ENCODE data around the gene KLF3. TPM values are rescaled to one million over a fixed set of nuclear protein-coding genes. Genes with fewer than 3 reads are reported as not detected.

KLF3 gene
- total RNA-seq, 1 donor from 2014 or later = 15.9 TPM

- ATAC-seq (ENCODE audit: low read depth) (no peak), DNase-seq (no peak)
- ChIA-PET CTCF (interaction anchor here (4.2 to 7.2 kb wide), 2 partner anchors 350 to 490 kb away, joined by 15 to 56 read pairs; no protein-coding TSS in a partner anchor), POLR2A (interaction anchor here (0.5 to 0.6 kb wide), 2 partner anchors 16 to 60 kb away, joined by 3 read pairs; no protein-coding TSS in a partner anchor)
- H3K27me3 Mint-ChIP-seq = no peaks in the 10 kb centered on the region
- no peak overlapping the region for H3K4me3 Mint-ChIP-seq
- H3K36me3 Mint-ChIP-seq (ENCODE audit: low read depth) = no peaks in the 10 kb centered on the region
- intact Hi-C loops (cut with micrococcal nuclease) = loop anchor here (5.0 to 10.0 kb wide), 4 partner anchors 786 to 1528 kb away; partner anchors contain the start of genes LIAS, PGM2, RHOH and RPL9
- peak overlapping the region; percentile 81 for H3K27ac Mint-ChIP-seq
- no peaks in the 10 kb centered on the region for H3K9me3 Mint-ChIP-seq
- peaks cover 88% of the 10 kb centered on the region for H3K4me1 Mint-ChIP-seq
- TF ChIP-seq CTCF (IDR thresholded peaks at IDR 0.05) = no peak
These were observed 5.2 kb downstream of the KLF3 start for GRCh38 chr4:38669208-38669607.

GRCh38 chr4:38670109-38670901 is 6.3 kb downstream of the KLF3 start:
- TF ChIP-seq CTCF (IDR thresholded peaks at IDR 0.05) = no peak
- DNase-seq (no peak), ATAC-seq (ENCODE audit: low read depth) (no peak)
- CTCF ChIA-PET = interaction anchor here (0.8 to 7.2 kb wide), 4 partner anchors 166 to 491 kb away, joined by 3 to 56 read pairs (median 13); no protein-coding TSS in a partner anchor
- H3K27ac Mint-ChIP-seq = peak overlapping the region; percentile 81
- no peaks in the 10 kb centered on the region for H3K36me3 Mint-ChIP-seq (ENCODE audit: low read depth)
- intact Hi-C loops (cut with micrococcal nuclease) = loop anchor here (5.0 kb wide), 1 partner anchor 467 kb away; no protein-coding TSS in a partner anchor
- H3K9me3 Mint-ChIP-seq = no peaks in the 10 kb centered on the region
- H3K4me3 Mint-ChIP-seq = peak overlapping the region; percentile 24
- H3K27me3 Mint-ChIP-seq = no peaks in the 10 kb centered on the region
- peaks cover 95% of the 10 kb centered on the region for H3K4me1 Mint-ChIP-seq
- POLR2A ChIA-PET = no interaction called here

- ChIA-PET CTCF (interaction anchor here (0.7 to 7.2 kb wide), 5 partner anchors 167 to 492 kb away, joined by 3 to 56 read pairs (median 5); no protein-coding TSS in a partner anchor), POLR2A (interaction anchor here (0.6 to 1.1 kb wide), 2 partner anchors 17 to 163 kb away, joined by 3 read pairs; no protein-coding TSS in a partner anchor)
- no peak for TF ChIP-seq CTCF (IDR thresholded peaks at IDR 0.05)
- ATAC-seq (ENCODE audit: low read depth) = peak; percentile 54
- H3K27me3 Mint-ChIP-seq = no peaks in the 10 kb centered on the region
- peak overlapping the region; percentile 3 for H3K4me3 Mint-ChIP-seq
- no peak for DNase-seq
- H3K4me1 Mint-ChIP-seq = peaks cover 94% of the 10 kb centered on the region
- no peaks in the 10 kb centered on the region for H3K36me3 Mint-ChIP-seq (ENCODE audit: low read depth)
- intact Hi-C loops (cut with micrococcal nuclease) = loop anchor here (5.0 kb wide), 1 partner anchor 466 kb away; no protein-coding TSS in a partner anchor
- no peaks in the 10 kb centered on the region for H3K9me3 Mint-ChIP-seq
- peak overlapping the region; percentile 81 for H3K27ac Mint-ChIP-seq
These were observed 7.1 kb downstream of the KLF3 start for GRCh38 chr4:38670939-38671591.

- ATAC-seq (ENCODE audit: low read depth) (no peak), DNase-seq (no peak)
- CTCF ChIA-PET = interaction anchor here (0.7 to 7.2 kb wide), 4 partner anchors 167 to 492 kb away, joined by 3 to 56 read pairs (median 13); no protein-coding TSS in a partner anchor
- H3K4me1 Mint-ChIP-seq = peaks cover 90% of the 10 kb centered on the region
- POLR2A ChIA-PET = interaction anchor here (0.6 to 1.2 kb wide), 4 partner anchors 17 to 352 kb away, joined by 3 to 4 read pairs (median 4); no protein-coding TSS in a partner anchor
- intact Hi-C loops (cut with micrococcal nuclease) = loop anchor here (5.0 kb wide), 1 partner anchor 466 kb away; no protein-coding TSS in a partner anchor
- H3K4me3 Mint-ChIP-seq = peak overlapping the region; percentile 3
- H3K36me3 Mint-ChIP-seq (ENCODE audit: low read depth) = no peaks in the 10 kb centered on the region
- no peaks in the 10 kb centered on the region for H3K27me3 Mint-ChIP-seq
- H3K27ac Mint-ChIP-seq = peak overlapping the region; percentile 81
- no peaks in the 10 kb centered on the region for H3K9me3 Mint-ChIP-seq
- TF ChIP-seq CTCF (IDR thresholded peaks at IDR 0.05) = no peak
These were observed 7.6 kb downstream of the KLF3 start for GRCh38 chr4:38671592-38671940.

Data from activated B cell treated with CpG ODN at 0.5 μM for 24 hours (primary cell).